Kidney (tissue), 14 donors: ENCODE results near the gene EWSR1. TPM values are rescaled to one million over a fixed set of nuclear protein-coding genes. Genes with fewer than 3 reads are reported as not detected.

Experiments
- DNase-seq, 5 donors: peaks; one replicate each; pipeline ENCODE4 v3.0.0-alpha.2; 2013 to 2020
- FAIRE-seq: peaks from 2 replicates; lab custom pipeline; 2012; peaks lifted over from hg19 to GRCh38; lab: Jason Lieb, UNC
- H3K27ac ChIP-seq, 2 donors: one replicate each; pipeline ENCODE4 v1.7.0; 2013; ENCODE audit warnings: low read depth in 2 of 2, low read length in 2 of 2, inconsistent platforms in 1 of 2
- H3K27me3 ChIP-seq: one replicate; pipeline ENCODE4 v1.7.1; 2013; ENCODE audit warnings: low read length, inconsistent platforms; ENCODE audit not compliant: control insufficient read depth, insufficient read depth
- H3K36me3 ChIP-seq, 3 donors: one replicate each; pipeline versions ENCODE4 v1.7.0 to v1.7.1; 2013; ENCODE audit warnings: low read length in 3 of 3, control low read depth in 1 of 3, inconsistent platforms in 1 of 3; ENCODE audit not compliant: insufficient read depth in 3 of 3, control insufficient read depth in 2 of 3
- H3K4me1 ChIP-seq, 3 donors: one replicate each; pipeline versions ENCODE4 v1.7.0 to v1.7.1; 2013; ENCODE audit warnings: low read length in 3 of 3, inconsistent platforms in 1 of 3, low read depth in 1 of 3; ENCODE audit not compliant: control insufficient read depth in 2 of 3, insufficient read depth in 2 of 3
- H3K4me3 ChIP-seq, 3 donors: one replicate each; pipeline versions ENCODE4 v1.7.0 to v1.8.1; 2013; ENCODE audit warnings: low read length in 3 of 3, control low read depth in 1 of 3, inconsistent platforms in 1 of 3
- H3K9ac ChIP-seq, 3 donors: one replicate each; pipeline versions ENCODE4 v1.7.0 to v1.7.1; 2013; ENCODE audit warnings: low read length in 3 of 3, control low read depth in 1 of 3, inconsistent platforms in 1 of 3
- H3K9me3 ChIP-seq, 3 donors: one replicate each; pipeline versions ENCODE4 v1.7.0 to v1.7.1; 2013; ENCODE audit warnings: low read length in 3 of 3, control low read depth in 1 of 3, inconsistent platforms in 1 of 3; ENCODE audit not compliant: control insufficient read depth in 2 of 3, insufficient read depth in 1 of 3
- intact Hi-C: fragments of 100-400 bp; cut with DNase I; formaldehyde crosslinking; loops from one replicate; pipeline ENCODE4 v1.11.1; 2022
- polyA plus RNA-seq: library from polyadenylated mRNA; stranded (reverse); fragments of 350-450 nt; fragmentation: Illumina TruSeq; extraction: RNeasy Lipid Tissue Mini Kit (QIAGEN cat#74804); gene quantifications from one replicate; pipeline ENCODE4 v1.2.3, GENCODE V29; 2014; ENCODE audit warnings: low read depth, low replicate concordance; ENCODE audit not compliant: insufficient read depth
- total RNA-seq: library from RNA; stranded (reverse); fragmentation: NEBNext Ultra II Directional; extraction: Animal tissue kit (Norgen Biotek cat#: 25700); gene quantifications from one replicate; pipeline ENCODE4 v1.2.1, GENCODE V29; 2021
- TF ChIP-seq, protein P1 (sequence below): IDR thresholded peaks from 3 replicates; pipeline ENCODE4 v1.5.1; 2012; ENCODE audit warnings: mild to moderate bottlenecking, moderate library complexity, borderline replicate concordance; ENCODE audit not compliant: insufficient read depth; ENCODE audit errors: extremely low read depth
- donor health status: control.
- donor health status: control.
- donor health status: control.
- donor health status: control.
- donor health status: control.
- donor health status: DM: yes; HTN: yes; CAD: no.
- donor health status: Normal renal cell carcinoma (clear cell type).

EWSR1 gene
- total and polyA plus RNA-seq, 2 donors from 2014 or later, result 124 to 214 TPM

GRCh38 chr22:29331658-29332300 is 63.7 kb downstream of the EWSR1 start:
- Histone ChIP-seq H3K36me3 (peaks cover 0 to 19% (median 11%) of the 10 kb centered on the region in 3 donors), H3K27me3 (no peaks in the 10 kb centered on the region), H3K4me3 (no peak overlapping the region), H3K9ac (no peak overlapping the region), H3K9me3 (no peaks in the 10 kb centered on the region), H3K4me1 (no peaks in the 10 kb centered on the region), H3K27ac (no peak overlapping the region)
- TF ChIP-seq, protein P1, sequence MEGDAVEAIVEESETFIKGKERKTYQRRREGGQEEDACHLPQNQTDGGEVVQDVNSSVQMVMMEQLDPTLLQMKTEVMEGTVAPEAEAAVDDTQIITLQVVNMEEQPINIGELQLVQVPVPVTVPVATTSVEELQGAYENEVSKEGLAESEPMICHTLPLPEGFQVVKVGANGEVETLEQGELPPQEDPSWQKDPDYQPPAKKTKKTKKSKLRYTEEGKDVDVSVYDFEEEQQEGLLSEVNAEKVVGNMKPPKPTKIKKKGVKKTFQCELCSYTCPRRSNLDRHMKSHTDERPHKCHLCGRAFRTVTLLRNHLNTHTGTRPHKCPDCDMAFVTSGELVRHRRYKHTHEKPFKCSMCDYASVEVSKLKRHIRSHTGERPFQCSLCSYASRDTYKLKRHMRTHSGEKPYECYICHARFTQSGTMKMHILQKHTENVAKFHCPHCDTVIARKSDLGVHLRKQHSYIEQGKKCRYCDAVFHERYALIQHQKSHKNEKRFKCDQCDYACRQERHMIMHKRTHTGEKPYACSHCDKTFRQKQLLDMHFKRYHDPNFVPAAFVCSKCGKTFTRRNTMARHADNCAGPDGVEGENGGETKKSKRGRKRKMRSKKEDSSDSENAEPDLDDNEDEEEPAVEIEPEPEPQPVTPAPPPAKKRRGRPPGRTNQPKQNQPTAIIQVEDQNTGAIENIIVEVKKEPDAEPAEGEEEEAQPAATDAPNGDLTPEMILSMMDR, result no peak
- peak in 1 of 5 donors; percentile 66 for DNase-seq
- no peak for FAIRE-seq
- intact Hi-C loops, result no loop called here

- TF ChIP-seq, protein P1, result no peak
- no peak for DNase-seq
Measured at GRCh38 chr22:29332886-29333496, 64.9 kb downstream of the EWSR1 start.

DNA sequence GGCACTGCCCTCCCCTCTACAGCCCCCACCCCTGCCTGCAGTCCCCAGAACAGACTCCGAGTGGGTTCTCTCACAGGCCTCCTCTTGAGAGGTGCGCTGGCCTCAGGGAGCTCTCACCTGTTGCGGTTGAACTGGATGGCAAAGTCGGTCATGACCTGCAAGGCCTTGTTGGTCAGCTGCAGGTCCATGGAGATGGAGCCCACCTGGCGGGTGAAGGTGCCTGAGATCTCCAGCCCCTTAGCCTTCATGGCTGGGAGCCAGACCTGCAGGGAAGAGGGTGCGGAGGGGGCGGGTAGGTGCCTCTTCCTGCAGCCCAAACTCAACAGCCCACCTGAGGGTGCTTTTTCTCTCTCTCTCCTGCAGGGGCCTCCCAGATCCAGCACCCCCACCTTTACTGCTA is 66.1 kb downstream of the EWSR1 start:
- no peaks in the 10 kb centered on the region for H3K4me1 ChIP-seq
- intact Hi-C loops, result no loop called here
- TF ChIP-seq, protein P1, result no peak
- no peak for DNase-seq
- H3K9me3 ChIP-seq, result no peaks in the 10 kb centered on the region
- H3K27me3 ChIP-seq, result no peaks in the 10 kb centered on the region
- H3K36me3 ChIP-seq, result peaks cover 0 to 29% (median 28%) of the 10 kb centered on the region in 3 donors
- H3K4me3 ChIP-seq, result no peak overlapping the region
- no peak for FAIRE-seq
- no peak overlapping the region for H3K27ac ChIP-seq
- H3K9ac ChIP-seq, result no peak overlapping the region

More at GRCh38 chr22:29332886-29333496, 64.9 kb downstream of the EWSR1 start:
- Histone ChIP-seq H3K4me1 (no peaks in the 10 kb centered on the region), H3K9me3 (no peaks in the 10 kb centered on the region), H3K27ac (no peak overlapping the region), H3K27me3 (no peaks in the 10 kb centered on the region), H3K36me3 (peaks cover 0 to 23% (median 17%) of the 10 kb centered on the region in 3 donors), H3K9ac (no peak overlapping the region), H3K4me3 (no peak overlapping the region)
- no peak for FAIRE-seq
- intact Hi-C loops, result no loop called here
